ENCODE measurements around the gene ZSCAN31. TPM values are rescaled to one million over a fixed set of nuclear protein-coding genes. Genes with fewer than 3 reads are reported as not detected.
A peak's percentile ranks its signal among the peaks of the same experiment; 100 is the strongest.
"Not testable (repeated sequence)": the region's sequence is repeated elsewhere in the genome, so short reads cannot be mapped to it uniquely, and the experiment has no call there.

Gene ZSCAN31
- polyA plus RNA-seq, 1 donor from 2014 or later = 0.56 TPM

DNA sequence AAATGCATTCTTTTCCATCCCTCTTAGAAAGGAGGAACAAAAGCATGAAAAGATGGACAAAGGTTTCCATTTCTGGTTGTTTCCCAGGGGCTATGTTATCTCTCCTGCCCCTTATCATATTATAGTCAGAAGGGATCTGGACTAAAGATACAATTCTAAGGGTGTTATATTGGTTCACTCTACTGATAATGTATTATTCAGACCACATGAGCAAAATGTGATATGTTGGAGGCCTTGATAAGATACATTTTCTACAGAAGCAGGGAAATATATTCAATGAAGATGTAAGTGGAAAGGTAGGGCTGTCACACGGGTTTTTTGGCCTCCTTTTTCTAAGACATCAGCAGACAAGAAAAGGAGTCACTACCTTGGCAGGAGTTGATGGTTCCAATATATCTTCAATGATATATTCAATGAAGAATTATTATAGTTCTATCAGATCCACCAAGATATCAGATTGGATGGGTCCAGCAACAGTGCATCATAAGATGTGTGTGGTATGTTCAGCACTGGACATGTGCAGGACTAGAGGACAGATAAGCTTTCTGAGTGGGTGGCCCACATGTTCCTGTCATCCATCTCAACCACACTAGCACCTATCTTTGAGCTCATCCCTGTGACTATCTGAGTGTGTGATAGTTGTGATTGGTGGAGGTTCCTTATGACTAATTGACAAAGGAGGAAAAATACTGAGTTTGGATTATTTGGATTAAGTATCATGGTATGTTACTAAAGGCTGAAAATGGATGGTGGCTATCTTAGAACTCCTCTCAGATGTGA lies 8.1 kb upstream of the ZSCAN31 start:
- H3K4me3 Mint-ChIP-seq = no peak overlapping the region
- H3K9me3 Mint-ChIP-seq = peaks cover 0 to 14% (median 10%) of the 10 kb centered on the region in 3 donors
- H3K27me3 Mint-ChIP-seq = peaks cover 16% of the 10 kb centered on the region

DNA sequence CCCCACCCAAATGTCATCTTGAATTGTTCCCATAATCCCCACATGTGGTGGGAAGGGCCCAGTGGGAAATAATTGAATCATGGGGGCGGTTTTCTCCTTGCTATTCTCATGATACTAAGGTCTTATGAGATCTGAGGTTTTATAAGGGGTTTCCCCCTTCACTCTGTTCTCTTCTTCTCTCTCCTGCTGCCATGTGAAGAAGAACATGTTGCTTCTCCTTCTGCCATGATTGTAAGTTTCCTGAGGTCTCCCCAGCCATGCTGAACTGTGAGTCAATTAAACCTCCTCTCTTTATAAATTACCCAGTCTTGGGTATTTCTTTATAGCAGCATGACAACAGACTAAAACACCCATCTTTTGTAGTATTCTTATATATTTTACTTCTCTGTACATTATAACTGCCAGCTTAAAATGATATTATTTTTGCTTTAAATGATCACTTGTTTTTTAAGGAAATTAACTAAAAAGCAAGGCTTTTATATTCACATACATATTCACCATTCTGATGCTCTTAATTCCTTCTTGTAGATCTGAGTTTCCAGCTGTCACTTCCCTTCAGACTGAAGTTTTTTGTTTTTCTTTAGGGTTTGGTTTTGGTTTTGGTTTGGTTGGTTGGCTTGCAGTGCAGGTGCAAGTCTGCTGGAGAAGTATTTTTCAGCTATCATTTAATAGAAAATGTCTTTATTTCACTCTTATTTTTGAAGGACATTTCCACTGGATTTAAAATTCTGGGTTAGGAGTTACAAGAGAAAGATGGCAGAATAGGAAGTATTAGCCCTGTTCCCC lies 4.6 kb upstream of the ZSCAN31 start:
- H3K27me3 Mint-ChIP-seq = peaks cover 12% of the 10 kb centered on the region
- H3K4me1 Mint-ChIP-seq = no peaks in the 10 kb centered on the region
- H3K4me3 Mint-ChIP-seq = peak overlapping the region in 1 of 4 donors; percentile 19
- peaks cover 0 to 14% (median 10%) of the 10 kb centered on the region in 3 donors for H3K9me3 Mint-ChIP-seq
- peak overlapping the region in 1 of 3 donors; percentile 27 for H3K27ac Mint-ChIP-seq
- no peaks in the 10 kb centered on the region for H3K36me3 Mint-ChIP-seq

More for the DNA sequence above, 8.1 kb upstream of the ZSCAN31 start:
- Mint-ChIP-seq H3K36me3 (no peaks in the 10 kb centered on the region), H3K4me1 (no peaks in the 10 kb centered on the region), H3K27ac (no peak overlapping the region)

DNA sequence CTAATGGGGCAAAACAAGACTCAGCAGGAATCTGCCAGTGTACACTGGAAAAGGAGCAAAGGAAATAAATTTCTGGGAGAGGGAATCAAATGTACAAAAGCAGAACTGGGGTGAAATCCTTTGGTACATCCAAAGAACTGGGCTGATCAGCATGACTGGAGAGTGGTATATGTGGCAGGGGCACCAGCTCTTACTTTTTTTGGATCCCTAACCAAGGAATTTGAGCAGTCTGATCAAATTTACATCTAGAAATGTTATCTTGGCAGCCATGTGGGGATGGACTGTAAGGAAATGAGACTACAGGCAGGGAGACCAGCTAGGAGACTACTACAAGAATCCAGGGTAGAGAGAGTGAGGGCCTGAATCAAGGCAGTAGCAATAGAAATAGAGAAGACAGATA lies 1.2 kb upstream of the ZSCAN31 start:
- H3K4me1 Mint-ChIP-seq = no peaks in the 10 kb centered on the region
- H3K36me3 Mint-ChIP-seq = no peaks in the 10 kb centered on the region
- H3K9me3 Mint-ChIP-seq = peaks cover 0 to 14% (median 10%) of the 10 kb centered on the region in 3 donors
- H3K27me3 Mint-ChIP-seq = no peaks in the 10 kb centered on the region
- H3K27ac Mint-ChIP-seq = no peak overlapping the region
- no peak overlapping the region for H3K4me3 Mint-ChIP-seq

DNA sequence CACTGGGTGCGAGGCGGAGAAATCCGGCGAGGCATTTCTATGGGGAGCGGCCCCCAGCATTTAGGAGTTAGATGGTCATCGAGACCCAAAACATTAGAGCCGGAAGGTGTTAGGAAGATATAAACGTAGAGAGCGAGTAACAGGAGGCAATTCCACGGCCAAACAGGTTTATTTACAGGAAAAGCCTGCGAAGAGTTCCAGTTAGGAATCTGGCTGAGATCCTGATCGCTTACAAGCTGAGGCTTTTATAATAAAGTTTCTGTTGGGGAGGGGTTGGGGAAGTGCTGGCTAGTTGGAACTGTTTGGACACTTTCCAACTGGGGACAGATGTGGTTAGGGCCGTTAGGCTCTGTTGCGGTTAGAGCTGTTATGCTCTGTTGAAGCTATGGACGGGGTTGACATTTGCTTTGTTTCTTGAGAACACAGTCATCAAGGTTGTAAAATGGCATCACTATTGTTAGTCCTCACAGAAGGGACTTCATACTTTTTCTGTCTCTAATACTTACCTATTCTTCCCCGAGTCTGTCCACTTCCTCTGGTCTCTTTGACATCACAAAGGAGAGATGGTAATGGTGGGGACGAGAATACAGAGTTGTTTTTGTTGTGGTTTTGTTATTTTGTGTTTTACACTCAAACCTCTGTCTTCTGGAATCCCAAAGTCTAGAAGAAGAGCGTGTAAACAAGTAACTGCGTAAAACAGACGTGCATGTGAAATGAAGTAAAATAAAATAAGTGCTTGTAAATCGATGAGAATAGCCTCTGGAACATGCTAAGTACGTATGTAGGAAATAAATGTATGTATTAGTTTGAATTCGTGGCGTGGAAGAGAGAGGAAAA lies 554 bp upstream of the ZSCAN31 start:
- Mint-ChIP-seq H3K9me3 (peaks cover 0 to 14% (median 10%) of the 10 kb centered on the region in 3 donors), H3K27ac (no peak overlapping the region), H3K4me1 (no peaks in the 10 kb centered on the region), H3K27me3 (no peaks in the 10 kb centered on the region), H3K4me3 (no peak overlapping the region), H3K36me3 (no peaks in the 10 kb centered on the region)

DNA sequence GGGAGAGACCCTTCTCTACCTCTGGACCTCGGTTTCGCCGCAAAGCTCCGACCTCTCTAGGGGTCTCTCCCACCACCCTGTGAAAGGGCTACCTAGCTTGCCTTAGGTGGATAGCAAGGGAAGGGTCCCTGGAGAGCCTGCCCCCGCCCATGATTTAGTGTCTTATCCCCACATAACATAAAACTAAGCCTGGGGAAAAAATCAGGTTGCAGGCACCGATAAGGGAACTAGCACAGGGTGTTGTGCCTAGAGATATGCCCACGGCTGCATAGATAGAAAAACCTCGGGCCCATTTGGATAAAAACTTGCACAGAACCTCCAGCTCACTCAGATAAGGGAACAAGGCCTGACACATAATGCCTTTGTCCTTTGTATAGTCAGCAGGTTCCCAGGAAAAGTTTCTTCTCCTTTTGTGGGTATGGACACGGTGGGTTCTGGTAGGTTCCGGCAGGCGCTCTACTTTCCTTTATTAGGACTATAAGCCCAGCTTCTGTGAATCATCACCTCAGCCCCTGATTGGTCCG lies 846 bp downstream of the ZSCAN31 start:
- Mint-ChIP-seq H3K4me1 (no peaks in the 10 kb centered on the region), H3K36me3 (no peaks in the 10 kb centered on the region), H3K27ac (no peak overlapping the region), H3K27me3 (no peaks in the 10 kb centered on the region), H3K9me3 (peaks cover 0 to 5% (median 2%) of the 10 kb centered on the region in 3 donors), H3K4me3 (peak overlapping the region in 1 of 4 donors; percentile 29)

DNA sequence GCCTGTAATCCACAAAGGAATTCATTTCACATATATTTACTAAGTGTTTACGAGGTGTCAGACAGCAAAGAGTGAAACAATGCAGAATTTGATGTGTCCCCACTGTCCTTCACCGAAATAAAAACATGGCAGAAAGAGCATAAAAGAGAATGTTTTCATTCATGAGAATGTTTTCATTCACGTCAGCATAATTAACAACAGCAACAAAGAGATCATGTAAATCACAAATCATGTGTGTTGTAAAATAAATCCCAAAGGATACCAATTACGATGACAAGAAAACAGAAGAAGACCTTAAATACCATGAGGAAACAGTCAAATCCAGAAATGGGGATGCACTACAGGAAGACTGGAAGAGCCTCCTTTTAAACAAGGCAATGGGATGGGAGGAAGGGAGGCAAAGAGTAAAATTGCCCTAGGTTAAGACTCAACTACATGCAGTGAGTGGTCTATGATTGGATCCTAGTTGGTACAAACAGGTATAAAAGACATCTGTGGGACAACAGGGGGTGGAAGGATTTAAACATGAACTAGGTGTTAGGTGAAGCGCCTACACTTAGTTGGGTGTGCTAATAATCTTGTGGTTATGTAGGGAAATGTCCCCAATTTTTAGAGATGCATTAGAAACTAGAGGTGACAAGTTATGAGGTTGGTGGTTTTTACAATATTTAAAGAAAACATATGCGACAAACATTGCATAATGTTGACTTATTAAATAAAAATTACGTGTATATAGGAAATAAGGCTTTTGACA lies 1.5 kb downstream of the ZSCAN31 start:
- no peaks in the 10 kb centered on the region for H3K4me1 Mint-ChIP-seq
- H3K27ac Mint-ChIP-seq = peak overlapping the region in 1 of 3 donors; percentile 38
- H3K9me3 Mint-ChIP-seq = no peaks in the 10 kb centered on the region
- peak overlapping the region in 1 of 4 donors; percentile 29 for H3K4me3 Mint-ChIP-seq
- H3K27me3 Mint-ChIP-seq = no peaks in the 10 kb centered on the region
- no peaks in the 10 kb centered on the region for H3K36me3 Mint-ChIP-seq

DNA sequence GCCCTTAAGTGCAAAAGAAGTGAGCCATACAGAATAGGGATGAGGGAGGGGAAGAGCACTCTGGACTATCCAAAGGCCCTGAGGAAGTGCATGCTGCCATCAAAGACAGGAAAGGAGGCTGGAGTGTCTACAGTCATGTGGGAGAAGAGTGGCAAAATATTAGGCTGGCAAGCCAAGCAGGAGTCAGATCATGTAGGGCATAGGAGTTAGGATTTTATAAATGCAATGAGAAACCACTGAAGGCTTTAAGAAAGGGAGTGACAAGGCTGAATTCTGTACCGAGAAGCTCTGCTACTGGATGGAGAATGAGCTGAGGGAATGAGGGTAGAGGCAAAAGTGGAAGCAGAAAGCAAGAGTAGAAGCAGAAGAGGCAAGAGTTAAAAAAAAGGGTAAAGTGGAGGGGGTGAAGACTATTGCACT lies 2.3 kb downstream of the ZSCAN31 start:
- H3K27me3 Mint-ChIP-seq = no peaks in the 10 kb centered on the region
- H3K9me3 Mint-ChIP-seq = peaks cover 0 to 6% (median 5%) of the 10 kb centered on the region in 3 donors
- no peaks in the 10 kb centered on the region for H3K4me1 Mint-ChIP-seq
- H3K27ac Mint-ChIP-seq = peak overlapping the region in 1 of 3 donors; percentile 13
- H3K36me3 Mint-ChIP-seq = no peaks in the 10 kb centered on the region
- H3K4me3 Mint-ChIP-seq = no peak overlapping the region

DNA sequence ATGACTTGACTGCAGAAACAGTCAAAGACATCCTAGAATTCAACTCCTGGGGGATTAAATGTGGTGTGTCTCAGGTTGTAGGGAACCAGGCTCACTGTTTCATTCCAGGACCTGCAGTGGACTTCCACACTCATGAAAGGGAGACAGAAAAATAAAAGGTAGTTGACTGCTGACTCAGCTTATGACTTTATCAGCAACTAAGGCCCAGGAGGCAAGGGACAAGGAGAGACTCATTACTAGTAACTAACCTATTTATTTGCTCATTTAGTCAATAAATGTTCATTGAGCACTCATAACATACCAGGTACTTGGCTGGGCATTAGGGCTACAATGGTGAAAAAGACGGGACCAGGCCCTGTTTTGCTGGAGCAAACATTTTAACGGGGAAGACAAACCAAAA lies 2.9 kb downstream of the ZSCAN31 start:
- Mint-ChIP-seq H3K4me1 (no peaks in the 10 kb centered on the region), H3K9me3 (peaks cover 0 to 6% (median 5%) of the 10 kb centered on the region in 3 donors), H3K27me3 (no peaks in the 10 kb centered on the region), H3K4me3 (no peak overlapping the region), H3K36me3 (no peaks in the 10 kb centered on the region), H3K27ac (peak overlapping the region in 1 of 3 donors; percentile 13)

DNA sequence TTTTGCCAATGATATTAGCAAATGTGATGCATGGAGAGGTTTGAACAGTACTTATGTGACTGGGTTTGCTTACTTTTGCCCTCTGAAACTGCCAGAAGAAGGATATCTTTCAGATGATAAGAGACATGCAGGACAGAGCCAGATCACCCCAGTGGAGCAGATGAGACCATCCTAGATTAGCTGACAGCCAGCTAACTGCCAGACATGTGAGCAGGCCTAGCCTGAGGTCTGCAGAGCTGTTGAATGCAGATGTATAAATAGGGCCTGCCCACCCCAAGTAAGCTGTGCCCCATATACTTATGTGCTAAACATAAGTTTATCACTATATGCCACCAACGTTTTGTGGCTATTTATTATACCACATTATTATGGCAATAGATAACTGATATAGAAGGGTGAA lies 5.9 kb downstream of the ZSCAN31 start:
- H3K4me3 Mint-ChIP-seq = no peak overlapping the region
- no peaks in the 10 kb centered on the region for H3K4me1 Mint-ChIP-seq
- no peak overlapping the region for H3K27ac Mint-ChIP-seq
- no peaks in the 10 kb centered on the region for H3K27me3 Mint-ChIP-seq
- peaks cover 18% of the 10 kb centered on the region for H3K36me3 Mint-ChIP-seq
- H3K9me3 Mint-ChIP-seq = peaks cover 10 to 27% (median 25%) of the 10 kb centered on the region in 3 donors

DNA sequence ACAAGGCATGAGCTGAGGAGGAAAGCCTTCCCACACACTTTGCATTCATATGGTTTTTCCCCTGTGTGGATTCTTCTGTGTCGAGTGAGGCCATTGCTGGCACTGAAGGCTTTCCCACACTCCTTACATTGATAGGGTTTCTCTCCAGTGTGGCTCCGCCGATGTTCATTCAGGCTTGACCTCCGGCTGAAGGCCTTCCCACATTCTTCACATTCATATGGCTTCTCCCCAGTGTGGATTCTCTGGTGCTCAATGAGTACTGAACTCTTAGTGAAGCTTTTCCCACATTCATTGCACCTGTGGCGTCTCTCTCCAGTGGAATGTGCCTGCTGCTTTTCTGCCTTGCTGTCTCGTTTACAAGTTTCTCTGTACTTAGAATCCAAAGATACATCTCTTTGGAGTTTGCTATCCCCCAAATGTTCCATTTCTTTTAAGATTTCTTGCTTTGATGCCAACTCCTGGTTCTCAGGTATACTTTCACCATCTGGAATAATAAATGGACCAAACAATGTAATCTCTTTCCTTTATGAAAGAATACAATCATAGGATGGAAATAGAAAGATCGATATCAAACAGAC lies 9.5 kb downstream of the ZSCAN31 start:
- Mint-ChIP-seq H3K27ac (no peak overlapping the region), H3K9me3 (peaks cover 10 to 37% (median 29%) of the 10 kb centered on the region in 3 donors), H3K36me3 (peaks cover 19% of the 10 kb centered on the region), H3K4me1 (no peaks in the 10 kb centered on the region), H3K27me3 (no peaks in the 10 kb centered on the region), H3K4me3 (no peak overlapping the region)

DNA sequence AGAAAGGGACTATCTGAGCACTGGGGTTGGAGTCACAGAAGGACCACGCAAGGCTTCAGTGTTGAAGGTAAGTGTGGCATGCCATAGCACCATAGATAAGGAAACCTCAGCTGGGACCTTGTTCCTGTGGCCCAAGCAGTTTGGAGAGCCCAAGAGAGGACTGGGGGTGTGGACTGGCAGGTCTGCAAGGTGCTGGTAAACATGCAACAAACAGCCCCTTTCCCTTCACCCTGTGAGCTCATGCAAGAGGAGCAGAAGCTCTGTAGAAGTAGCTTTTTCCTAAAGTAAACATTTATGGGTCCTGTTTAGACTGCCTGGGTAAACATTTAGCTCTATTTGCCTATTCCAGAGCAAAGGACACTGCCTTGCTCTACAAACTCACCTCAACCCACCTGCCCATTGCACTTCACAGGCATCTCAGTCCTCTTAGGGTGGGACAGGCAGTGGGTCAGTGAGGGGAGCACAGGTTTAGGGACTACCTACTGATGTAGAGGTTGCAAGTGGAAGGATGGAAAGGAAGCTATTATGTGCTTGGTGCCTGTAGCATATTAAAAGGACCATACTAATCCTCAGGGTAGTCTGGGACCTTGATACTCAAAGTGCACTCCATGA lies 12.0 kb downstream of the ZSCAN31 start:
- Mint-ChIP-seq H3K9me3 (peaks cover 10 to 32% (median 28%) of the 10 kb centered on the region in 3 donors), H3K4me1 (no peaks in the 10 kb centered on the region), H3K4me3 (no peak overlapping the region), H3K36me3 (peaks cover 19% of the 10 kb centered on the region), H3K27me3 (no peaks in the 10 kb centered on the region), H3K27ac (no peak overlapping the region)

DNA sequence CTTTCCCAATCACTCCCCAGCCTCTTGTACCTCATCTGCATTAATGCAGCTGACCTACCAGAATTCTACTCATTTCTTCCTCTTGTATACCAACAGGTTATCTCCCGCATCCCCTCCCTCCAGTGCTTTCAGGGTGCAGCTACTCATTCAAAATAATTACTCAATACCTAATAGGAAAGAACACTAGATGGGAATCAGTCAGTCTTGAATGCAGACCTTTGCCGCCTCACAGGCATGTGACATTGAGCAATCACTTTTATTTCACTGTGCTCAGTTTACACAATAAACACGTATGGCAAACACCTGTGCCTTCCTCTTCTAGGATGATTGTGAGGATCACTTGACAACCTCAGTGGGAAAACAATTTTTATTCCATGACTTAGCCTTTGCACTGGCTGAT lies 13.3 kb downstream of the ZSCAN31 start:
- Mint-ChIP-seq H3K27me3 (no peaks in the 10 kb centered on the region), H3K4me1 (no peaks in the 10 kb centered on the region), H3K9me3 (peaks cover 10 to 28% (median 23%) of the 10 kb centered on the region in 3 donors), H3K27ac (peak overlapping the region in 1 of 3 donors; percentile 20), H3K4me3 (no peak overlapping the region), H3K36me3 (peaks cover 17% of the 10 kb centered on the region)

DNA sequence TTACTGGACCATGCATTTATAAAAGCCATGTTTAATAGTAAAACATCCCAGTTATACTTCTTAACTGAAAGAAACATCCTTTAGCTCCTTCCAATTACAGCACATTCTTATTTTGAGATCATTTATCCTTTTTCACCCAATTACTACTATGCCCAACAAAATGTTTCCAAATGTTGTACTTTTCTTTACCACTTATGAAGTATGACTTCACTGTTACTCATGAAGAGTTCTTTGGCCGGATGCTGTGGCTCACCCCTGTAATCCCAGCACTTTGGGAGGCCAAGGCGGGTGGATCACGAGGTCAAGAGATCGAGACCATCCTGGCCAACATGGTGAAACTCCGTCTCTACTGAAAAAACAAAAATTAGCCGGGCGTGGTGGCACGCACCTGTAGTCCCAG lies 18.1 kb downstream of the ZSCAN31 start:
- H3K9me3 Mint-ChIP-seq = not testable (repeated sequence)

More for the DNA sequence above, 18.1 kb downstream of the ZSCAN31 start:
- not testable (repeated sequence) for H3K27me3 Mint-ChIP-seq, H3K27ac Mint-ChIP-seq, H3K4me3 Mint-ChIP-seq, H3K4me1 Mint-ChIP-seq, H3K36me3 Mint-ChIP-seq

Measured in IgD-negative memory B cell (primary cell).